ENCODE results near the gene HMGCS1.
"Not testable (repeated sequence)": the region's sequence is repeated elsewhere in the genome, so short reads cannot be mapped to it uniquely, and the experiment has no call there.

The HMGCS1 gene

GRCh38 chr5:43312076-43312661, 1.0 kb downstream of the HMGCS1 start:
- DNase-seq (ENCODE audit: low spot score): no peak

GRCh38 chr5:43309637-43310036, 3.6 kb downstream of the HMGCS1 start:
- no peak for DNase-seq (ENCODE audit: low spot score)

GRCh38 chr5:43309122-43309521, 4.1 kb downstream of the HMGCS1 start:
- DNase-seq (ENCODE audit: low spot score): no peak

GRCh38 chr5:43306954-43307353, 6.3 kb downstream of the HMGCS1 start:
- DNase-seq (ENCODE audit: low spot score): not testable (repeated sequence)

- no peak for DNase-seq (ENCODE audit: low spot score)
These were observed 7.2 kb downstream of the HMGCS1 start for GRCh38 chr5:43305948-43306565.

GRCh38 chr5:43304525-43304924, 8.7 kb downstream of the HMGCS1 start:
- DNase-seq (ENCODE audit: low spot score): no peak

GRCh38 chr5:43303242-43303641, 10.0 kb downstream of the HMGCS1 start:
- no peak for DNase-seq (ENCODE audit: low spot score)

- no peak for DNase-seq (ENCODE audit: low spot score)
These were observed 10.7 kb downstream of the HMGCS1 start for GRCh38 chr5:43302481-43302880.

GRCh38 chr5:43301653-43302091, 11.5 kb downstream of the HMGCS1 start:
- DNase-seq (ENCODE audit: low spot score): no peak

GRCh38 chr5:43300112-43300511, 13.1 kb downstream of the HMGCS1 start:
- DNase-seq (ENCODE audit: low spot score): no peak

- DNase-seq (ENCODE audit: low spot score): no peak
These were observed 14.8 kb downstream of the HMGCS1 start for GRCh38 chr5:43298443-43298842.

GRCh38 chr5:43296835-43297234, 16.4 kb downstream of the HMGCS1 start:
- no peak for DNase-seq (ENCODE audit: low spot score)

GRCh38 chr5:43295202-43295601, 18.0 kb downstream of the HMGCS1 start:
- DNase-seq (ENCODE audit: low spot score): no peak

GRCh38 chr5:43294226-43294625, 19.0 kb downstream of the HMGCS1 start:
- DNase-seq (ENCODE audit: low spot score): no peak

GRCh38 chr5:43290726-43291125, 22.5 kb downstream of the HMGCS1 start:
- DNase-seq (ENCODE audit: low spot score): no peak

- DNase-seq (ENCODE audit: low spot score): no peak
These were observed 24.9 kb downstream of the HMGCS1 start for GRCh38 chr5:43288269-43288831.

- no peak for DNase-seq (ENCODE audit: low spot score)
These were observed 25.7 kb downstream of the HMGCS1 start for GRCh38 chr5:43287493-43287892.

- no peak for DNase-seq (ENCODE audit: low spot score)
These were observed 26.6 kb downstream of the HMGCS1 start for GRCh38 chr5:43286623-43287022.

- DNase-seq (ENCODE audit: low spot score): no peak
These were observed 31.2 kb downstream of the HMGCS1 start for GRCh38 chr5:43281840-43282658.

- no peak for DNase-seq (ENCODE audit: low spot score)
These were observed 33.5 kb downstream of the HMGCS1 start for GRCh38 chr5:43279548-43280274.

- no peak for DNase-seq (ENCODE audit: low spot score)
These were observed 37.8 kb downstream of the HMGCS1 start for GRCh38 chr5:43275391-43275790.

- no peak for DNase-seq (ENCODE audit: low spot score)
These were observed 38.6 kb downstream of the HMGCS1 start for GRCh38 chr5:43274435-43275114.
